GM21423 (cell line): ENCODE results near the gene FBXL17.

Experiments used
- ATAC-seq: cut with Tn5 transposase; IDR thresholded peaks from one replicate; pipeline ENCODE4 v1.9.1; 2021; ENCODE audit warnings: mild to moderate bottlenecking, moderate library complexity; ENCODE audit not compliant: unreplicated experiment

FBXL17 gene

DNA sequence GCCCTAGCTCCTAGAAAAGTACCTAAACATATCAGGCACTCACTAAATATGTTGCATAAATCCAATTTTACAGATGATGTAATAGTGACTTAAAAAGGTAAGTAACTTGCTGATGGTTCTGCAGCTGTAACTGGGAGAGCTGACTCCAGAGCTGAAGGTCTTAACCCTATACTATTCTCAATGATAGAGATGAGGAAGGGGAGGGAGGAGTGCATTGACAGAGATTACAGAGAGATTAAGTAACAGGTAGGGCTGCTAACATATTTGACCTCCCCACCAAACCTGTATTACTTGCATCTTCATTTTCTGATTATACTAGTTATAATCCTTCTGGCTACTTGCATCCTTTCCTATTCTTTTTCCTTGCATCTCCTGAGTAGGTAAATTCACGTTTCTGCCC is 455.8 kb downstream of the FBXL17 start:
- no peak for ATAC-seq

- ATAC-seq, result no peak
Measured at GRCh38 chr5:107925200-107925599, 456.7 kb downstream of the FBXL17 start.

GRCh38 chr5:107919969-107920368 is 461.9 kb downstream of the FBXL17 start:
- ATAC-seq, result no peak

DNA sequence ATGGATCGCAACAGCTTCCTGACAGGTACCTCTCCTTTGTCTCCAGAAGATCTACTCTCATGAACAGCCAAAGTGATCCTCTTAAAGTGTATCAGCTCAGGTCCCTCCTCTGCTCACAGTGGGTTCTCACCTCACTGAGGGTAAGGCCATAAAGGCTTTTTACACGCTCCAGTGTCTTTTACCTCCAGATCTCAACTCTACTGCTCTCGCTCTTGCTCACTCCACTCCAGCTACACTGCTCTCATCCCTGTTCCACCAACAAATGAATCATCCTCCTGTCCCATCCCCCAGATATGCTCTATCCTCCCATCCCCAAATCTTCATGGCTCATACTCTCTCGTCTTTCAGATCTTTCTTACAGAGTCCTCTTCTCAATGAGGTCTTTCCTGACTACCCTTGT is 462.5 kb downstream of the FBXL17 start:
- no peak for ATAC-seq

DNA sequence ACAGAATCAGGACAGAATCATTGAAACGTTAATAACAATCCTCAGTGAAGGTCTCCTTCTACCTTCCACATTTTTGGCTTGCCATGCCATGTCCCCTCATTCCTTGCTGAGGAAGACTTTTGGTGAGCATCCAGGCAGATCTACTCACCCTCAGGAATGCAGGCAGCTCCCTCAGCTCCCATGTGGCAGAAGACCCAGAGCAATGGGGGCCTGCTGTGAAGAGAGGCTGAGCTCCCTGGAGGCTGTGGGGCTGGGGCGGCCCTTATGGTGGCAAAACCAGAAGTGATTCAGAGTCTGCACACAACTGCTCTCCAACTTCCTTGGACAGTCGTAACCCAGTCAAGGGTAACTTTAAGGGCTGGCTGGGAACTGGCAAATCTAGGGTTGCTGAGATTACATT is 463.9 kb downstream of the FBXL17 start:
- no peak for ATAC-seq

DNA sequence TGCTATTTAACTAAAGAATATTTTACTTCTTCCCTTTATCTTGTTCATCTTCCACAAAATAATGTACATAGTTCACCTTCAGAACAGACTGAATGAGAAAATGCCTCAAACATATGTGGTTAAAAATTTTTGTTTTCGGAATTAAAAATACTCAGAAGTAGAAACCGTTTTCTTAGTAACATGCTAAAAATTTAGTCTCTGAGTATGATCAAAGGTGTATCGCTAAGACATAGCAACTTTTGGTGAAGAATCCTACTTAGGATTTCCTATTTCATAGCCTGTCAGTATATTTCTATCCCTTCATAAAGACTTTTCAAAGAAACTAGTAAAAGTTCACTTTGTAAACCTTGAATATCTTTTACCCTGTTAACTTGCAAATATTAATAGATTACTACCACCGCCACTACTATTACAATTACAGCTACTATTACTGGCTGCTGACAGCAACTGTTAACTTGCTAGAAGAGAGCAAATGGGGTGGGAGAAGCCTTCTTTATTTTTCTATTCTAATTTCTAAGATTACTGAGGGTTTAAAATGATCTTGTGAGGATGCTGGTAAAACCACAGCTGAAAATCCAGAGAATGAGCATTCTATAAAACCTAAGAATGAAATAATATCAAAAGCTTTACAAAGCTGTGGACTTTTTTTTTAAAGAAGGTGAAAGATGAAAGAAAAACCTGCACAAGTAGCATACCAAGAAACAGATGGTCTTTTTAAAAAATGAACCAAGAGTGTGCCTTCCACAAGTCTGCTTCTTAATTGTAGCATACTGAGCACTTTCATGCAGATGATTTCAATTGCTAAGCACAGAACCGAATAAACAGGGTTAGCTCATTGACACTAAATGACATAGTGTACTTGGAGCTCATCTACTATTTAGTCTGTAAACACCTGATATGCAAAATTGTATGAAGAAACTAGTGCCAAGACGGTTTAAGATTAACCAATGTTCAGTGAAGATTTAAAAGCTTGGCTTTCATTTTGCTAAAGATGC is 464.9 kb downstream of the FBXL17 start:
- no peak for ATAC-seq

DNA sequence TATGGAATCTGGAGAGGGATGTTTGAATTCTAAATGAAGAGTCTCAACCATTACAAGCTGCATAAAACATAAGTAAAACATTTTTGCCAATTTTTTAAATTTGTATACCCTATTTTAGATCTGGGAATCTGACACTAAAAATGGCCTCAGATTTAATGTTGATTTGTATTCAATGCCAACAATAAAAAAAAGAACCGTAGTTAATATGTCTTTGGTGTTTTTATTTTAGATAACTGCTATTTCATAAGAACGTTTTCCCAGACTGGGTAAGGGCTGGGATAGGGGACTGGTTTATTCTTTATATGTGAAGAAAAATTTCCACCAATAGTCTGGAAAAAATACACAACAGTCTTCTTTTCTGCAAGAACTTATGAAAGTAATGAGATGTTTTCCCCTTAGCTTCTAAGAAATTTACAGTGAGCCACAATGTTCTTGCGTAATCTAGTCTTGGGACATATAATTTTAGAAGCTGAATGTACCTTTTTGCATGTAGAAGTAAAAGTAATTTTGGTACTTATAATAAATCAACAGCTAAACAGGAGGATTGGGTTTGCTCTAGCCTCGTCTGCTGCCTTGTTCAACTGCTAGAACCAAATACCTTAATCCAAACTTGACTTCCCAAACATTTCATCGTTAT is 466.6 kb downstream of the FBXL17 start:
- ATAC-seq, result no peak

GRCh38 chr5:107913494-107913893 is 468.4 kb downstream of the FBXL17 start:
- ATAC-seq, result no peak

DNA sequence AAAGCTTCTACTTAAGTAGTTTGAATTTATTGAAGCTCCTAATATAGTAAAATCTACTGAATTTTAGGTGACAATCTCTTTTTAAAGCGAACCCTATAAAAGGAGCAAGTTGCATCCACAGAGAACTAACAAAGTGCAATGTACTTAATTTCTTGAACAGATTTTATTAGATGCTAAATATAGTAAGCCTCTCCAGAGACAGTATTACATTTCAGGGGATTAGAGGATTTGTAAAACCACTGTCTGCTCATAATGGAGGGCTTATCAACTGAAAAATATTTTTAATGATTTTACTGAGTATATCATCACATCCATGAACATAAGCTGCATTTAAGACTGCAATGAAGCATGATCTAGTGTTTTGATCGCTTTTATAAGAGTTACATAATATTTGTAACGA is 481.2 kb downstream of the FBXL17 start:
- no peak for ATAC-seq

DNA sequence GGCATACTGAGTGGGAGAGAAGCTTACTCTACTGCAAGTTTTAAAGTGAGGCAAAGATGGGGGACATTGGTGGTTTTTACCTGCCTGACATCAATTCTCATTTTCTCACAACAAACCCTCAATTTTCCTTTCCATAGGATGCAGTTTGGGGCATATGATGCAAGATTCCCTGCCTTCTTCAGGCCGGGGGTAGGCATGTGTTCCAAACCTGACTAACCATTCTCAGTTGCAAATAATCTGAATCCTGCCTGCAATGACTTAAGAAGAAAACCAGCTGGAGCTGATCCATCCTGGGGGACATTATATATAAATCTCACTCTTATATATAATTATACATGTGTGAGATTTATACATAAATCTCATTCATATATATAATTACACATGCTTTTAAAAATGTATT is 487.5 kb downstream of the FBXL17 start:
- no peak for ATAC-seq

GRCh38 chr5:107893642-107894041 is 488.3 kb downstream of the FBXL17 start:
- ATAC-seq, result no peak

DNA sequence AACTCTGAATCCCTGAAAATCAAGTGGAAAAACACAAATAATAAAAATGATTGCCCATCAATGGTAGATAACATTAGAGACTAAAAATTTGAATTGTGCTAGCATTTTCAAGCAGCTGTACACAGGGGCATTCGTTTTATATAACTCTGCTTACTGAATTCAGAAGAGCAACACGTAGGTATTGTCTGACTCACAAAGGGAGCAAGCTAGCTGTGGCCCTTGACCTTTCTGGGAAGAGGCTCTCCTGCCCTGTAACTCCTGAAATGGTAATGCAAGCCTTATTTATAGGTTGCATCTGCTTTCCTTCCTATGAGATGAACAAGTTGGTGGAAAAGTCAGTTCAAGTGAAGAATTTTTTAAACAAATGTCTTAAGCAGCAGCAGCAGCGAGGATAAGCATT is 492.5 kb downstream of the FBXL17 start:
- ATAC-seq, result no peak

- no peak for ATAC-seq
Measured at GRCh38 chr5:107888541-107888940, 493.4 kb downstream of the FBXL17 start.

DNA sequence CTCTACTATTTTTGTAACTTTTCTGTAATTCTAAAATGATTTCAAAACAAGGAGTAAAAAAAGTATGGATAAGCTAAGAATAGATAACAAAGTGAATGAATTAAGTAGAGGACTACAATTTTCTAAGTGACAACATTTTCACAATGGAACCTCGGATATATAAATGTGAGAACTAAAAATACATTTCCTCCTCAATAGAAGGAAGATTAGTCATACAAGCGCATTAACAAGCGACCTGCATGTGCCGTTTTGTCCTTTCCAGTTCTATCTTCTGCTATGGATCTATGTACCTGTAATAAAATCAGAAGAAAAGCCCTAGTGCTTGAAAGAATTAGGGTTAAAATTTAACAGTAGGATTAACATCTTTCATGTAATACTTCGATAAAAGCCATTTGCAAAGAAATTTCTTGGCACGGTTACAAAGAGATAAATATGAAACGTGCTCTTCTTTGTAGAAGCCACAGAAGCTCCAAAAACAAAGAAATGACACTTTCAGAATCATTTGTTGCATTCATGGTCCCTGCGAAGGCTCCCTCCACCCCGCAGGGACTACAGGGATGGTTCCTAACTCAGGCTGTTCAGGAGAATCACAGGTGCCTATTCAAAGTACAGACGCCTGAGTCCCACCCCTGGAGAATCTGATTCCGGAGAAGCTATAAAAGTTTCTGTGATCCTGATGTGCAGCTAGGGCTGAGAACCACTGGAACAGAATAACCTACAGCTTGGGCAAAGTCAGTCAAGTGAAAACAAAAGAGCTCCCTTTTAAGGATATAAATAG is 494.5 kb downstream of the FBXL17 start:
- ATAC-seq, result no peak

DNA sequence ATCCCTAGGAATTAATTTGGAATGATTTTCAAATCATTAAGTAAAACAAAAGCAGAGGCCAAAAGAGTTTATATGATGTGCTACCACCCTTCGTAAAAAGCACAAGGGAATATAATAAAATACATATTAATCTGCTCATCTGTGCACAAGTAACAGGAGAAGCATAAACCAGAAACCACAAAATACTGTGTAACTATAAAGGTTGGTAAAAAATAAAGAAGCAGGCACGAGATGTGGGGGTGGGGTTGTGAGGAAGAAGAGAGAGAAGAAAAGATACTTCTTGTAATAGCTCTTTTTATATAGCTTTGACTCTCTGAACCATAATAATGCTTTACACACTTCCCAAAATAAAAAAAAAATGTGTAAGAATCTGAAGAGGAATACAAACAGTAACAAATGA is 496.3 kb downstream of the FBXL17 start:
- no peak for ATAC-seq

GRCh38 chr5:107884871-107885270 is 497.0 kb downstream of the FBXL17 start:
- no peak for ATAC-seq

GRCh38 chr5:107878661-107879060 is 503.2 kb downstream of the FBXL17 start:
- ATAC-seq, result no peak

DNA sequence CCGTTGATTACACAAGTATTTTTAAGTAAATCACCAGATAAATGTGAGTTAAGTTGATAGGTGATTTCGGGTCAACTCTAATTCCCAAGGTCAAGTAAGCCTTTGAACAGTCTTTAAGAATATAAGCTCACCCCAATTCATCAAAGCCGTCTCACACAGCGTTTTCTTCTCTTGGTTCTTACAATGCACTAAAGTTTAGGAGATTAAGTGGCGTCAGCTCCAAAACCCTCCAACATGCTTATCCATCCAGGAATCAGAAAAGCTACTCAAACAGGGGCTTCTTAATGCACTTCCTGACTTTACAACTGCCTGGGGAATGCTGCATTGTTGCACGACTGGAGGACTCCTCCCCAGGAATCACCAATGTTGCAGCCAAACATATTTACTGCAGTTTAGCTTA is 505.0 kb downstream of the FBXL17 start:
- no peak for ATAC-seq

DNA sequence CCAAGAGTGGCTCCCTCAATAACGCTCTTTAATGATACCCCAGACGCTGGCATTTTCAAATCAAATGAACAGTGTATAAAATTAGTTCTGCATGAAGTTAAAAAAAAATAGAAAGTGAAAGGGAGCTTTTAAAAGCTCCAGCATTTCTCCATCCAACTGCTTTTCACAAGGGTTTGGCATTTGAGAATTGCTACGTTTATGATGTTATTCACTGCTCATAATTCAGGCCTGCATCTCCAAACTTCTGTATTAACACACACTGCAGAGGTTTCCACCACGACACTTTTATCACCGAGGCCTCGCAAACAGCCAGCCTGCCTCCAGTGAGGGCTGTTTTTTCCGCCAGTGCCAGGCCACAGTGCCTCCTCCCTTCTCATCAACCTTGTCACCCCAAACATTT is 505.6 kb downstream of the FBXL17 start:
- ATAC-seq, result no peak

DNA sequence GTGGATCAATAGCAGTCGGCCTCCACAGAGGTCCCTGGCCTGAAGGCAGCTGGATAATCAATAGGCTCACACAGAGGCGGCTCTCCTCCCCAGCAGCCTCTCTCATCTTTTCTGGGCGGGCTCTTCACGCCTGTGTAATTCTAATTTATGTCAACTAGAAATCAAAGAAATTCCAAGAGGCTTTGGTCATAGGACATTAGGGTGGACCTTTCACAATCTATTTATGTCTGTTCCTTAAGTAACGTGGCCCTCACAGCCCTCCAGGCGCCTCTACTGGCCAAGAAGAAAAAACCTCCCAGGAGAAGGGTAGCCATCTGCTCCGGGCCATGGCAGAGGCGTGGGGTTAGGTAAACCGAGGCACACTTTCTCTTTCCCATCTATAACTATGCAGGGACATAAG is 506.1 kb downstream of the FBXL17 start:
- ATAC-seq, result no peak

DNA sequence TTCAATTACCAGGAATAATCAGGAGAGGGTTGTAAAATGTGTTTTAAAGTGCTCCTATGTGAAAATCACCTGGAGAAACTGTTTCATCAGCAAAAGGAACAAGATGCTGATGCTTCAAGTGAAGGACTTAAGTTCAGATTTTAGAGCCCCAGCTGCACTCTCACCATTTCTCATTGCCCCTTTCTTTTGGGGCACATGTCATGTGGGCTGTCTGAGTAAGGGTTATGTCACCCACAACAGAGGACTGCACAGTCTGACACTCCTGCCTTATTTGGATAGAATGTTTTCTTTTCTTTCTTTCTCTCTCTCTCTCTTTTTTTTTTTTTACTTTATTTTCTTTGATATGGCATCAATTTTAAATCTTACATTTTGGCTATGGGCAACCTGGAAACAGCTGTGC is 507.1 kb downstream of the FBXL17 start:
- no peak for ATAC-seq

- no peak for ATAC-seq
Measured at GRCh38 chr5:107873877-107874276, 508.0 kb downstream of the FBXL17 start.
